PC-9 (cell line): ENCODE data around the gene TLK2. TPM values are rescaled to one million over a fixed set of nuclear protein-coding genes. Genes with fewer than 3 reads are reported as not detected.

Experiments used
- BruUV-seq: library from RNA; stranded (reverse); fragments of 400-500 nt; replicated peaks from 2 replicates; lab custom pipeline; 2021; lab: Mats Ljungman, UMichigan
- CTCF ChIA-PET: fragments of 300-600 bp; sonication (Branson Sonifier 250); formaldehyde crosslinking; loops from one replicate; lab custom pipeline; 2022; ENCODE audit warnings: antibody characterized with exemption; lab: Charles Lee
- POLR2A ChIA-PET: fragments of 300-600 bp; sonication (Branson Sonifier 250); formaldehyde crosslinking; loops from one replicate; lab custom pipeline; 2022; ENCODE audit warnings: antibody characterized with exemption; ENCODE audit not compliant: unreplicated experiment; lab: Charles Lee
- DNase-seq, 2 experiments: peaks; one replicate each; pipeline versions ENCODE4 v3.0.0 to v3.0.0-alpha.2; 2015 to 2022; ENCODE audit warnings: mixed read lengths in 1 of 2
- H2AFZ ChIP-seq: fragments of 200-600 bp; sonication (generic); 2 replicates; pipeline ENCODE4 v1.8.1; 2017; ENCODE audit warnings: antibody characterized with exemption
- H3F3A ChIP-seq: fragments of 200-600 bp; sonication (generic); 2 replicates; pipeline ENCODE4 v1.8.1; 2017; ENCODE audit warnings: antibody characterized with exemption, mild to moderate bottlenecking, low read depth; ENCODE audit not compliant: insufficient read depth
- H3K27ac ChIP-seq: fragments of 200-600 bp; sonication (generic); 2 replicates; pipeline ENCODE4 v1.6.1; 2016; ENCODE audit warnings: mixed run types
- H3K27me3 ChIP-seq: fragments of 200-600 bp; sonication (generic); 2 replicates; pipeline ENCODE4 v1.6.1; 2016; ENCODE audit warnings: low read depth, mixed run types; ENCODE audit not compliant: insufficient read depth
- H3K36me3 ChIP-seq: fragments of 200-600 bp; sonication (generic); 2 replicates; pipeline ENCODE4 v1.6.1; 2016; ENCODE audit warnings: low read depth, mixed run types
- H3K4me1 ChIP-seq: fragments of 200-600 bp; sonication (generic); replicated peaks from 2 replicates; pipeline ENCODE4 v1.6.1; 2016; ENCODE audit warnings: mixed run types; ENCODE audit not compliant: insufficient read depth
- H3K4me2 ChIP-seq: fragments of 200-600 bp; sonication (generic); 2 replicates; pipeline ENCODE4 v1.6.1; 2017; ENCODE audit warnings: mixed run types
- H3K4me3 ChIP-seq: fragments of 200-600 bp; sonication (generic); 2 replicates; pipeline ENCODE4 v1.6.1; 2016; ENCODE audit warnings: mixed run types
- H3K79me2 ChIP-seq: fragments of 200-600 bp; sonication (generic); 2 replicates; pipeline ENCODE4 v1.6.1; 2017; ENCODE audit warnings: low read depth, mixed run types
- H3K9me2 ChIP-seq: fragments of 200-600 bp; sonication (generic); 2 replicates; pipeline ENCODE4 v1.8.1; 2017; ENCODE audit warnings: mild to moderate bottlenecking; ENCODE audit not compliant: insufficient read depth
- H3K9me3 ChIP-seq: fragments of 200-600 bp; sonication (generic); 2 replicates; pipeline ENCODE4 v1.8.1; 2016; ENCODE audit warnings: low read depth; ENCODE audit not compliant: insufficient read depth
- H4K20me1 ChIP-seq: fragments of 200-600 bp; sonication (generic); 2 replicates; pipeline ENCODE4 v1.8.1; 2017; ENCODE audit not compliant: insufficient read depth
- CTCF ChIP-seq: fragments of 200-600 bp; sonication (generic); conservative IDR thresholded peaks from 2 replicates; pipeline ENCODE4 v1.6.1; 2017; ENCODE audit warnings: mixed run types, antibody characterized with exemption, mild to moderate bottlenecking, moderate library complexity
- EZH2 ChIP-seq: fragments of 200-600 bp; sonication (generic); IDR thresholded peaks from 2 replicates; pipeline ENCODE4 v1.8.0; 2017; ENCODE audit warnings: antibody characterized with exemption, low read depth
- intact Hi-C: fragments of 100-400 bp; cut with micrococcal nuclease; formaldehyde crosslinking; loops from one replicate; pipeline ENCODE4 v1.10.0; 2022; ENCODE audit not compliant: unreplicated experiment
- total RNA-seq: library from RNA; stranded (reverse); gene quantifications from 2 replicates; pipeline ENCODE4 v1.2.3, GENCODE V29; 2021

TLK2 gene
- total RNA-seq, 1 experiment from 2014 or later, result 40.7 TPM

GRCh38 chr17:62653826-62654761 lies 175.5 kb downstream of the TLK2 start:
- no peaks in the 10 kb centered on the region; the same call in 1 of the 2 replicates for H3K27me3 ChIP-seq
- TF ChIP-seq EZH2 (no peak), CTCF (no peak)
- H3K27ac ChIP-seq, result no peak overlapping the region
- no peak overlapping the region for H2AFZ ChIP-seq
- no peaks in the 10 kb centered on the region for H3K9me3 ChIP-seq
- H3K79me2 ChIP-seq, result no peaks in the 10 kb centered on the region
- ChIA-PET CTCF (interaction anchor here (0.6 kb wide), 1 partner anchor 694 kb away, joined by 3 read pairs; no protein-coding TSS in a partner anchor), POLR2A (no interaction called here)
- no peak for DNase-seq
- H3K4me3 ChIP-seq, result no peak overlapping the region
- no peaks in the 10 kb centered on the region for H3K36me3 ChIP-seq
- peaks cover 9% of the 10 kb centered on the region; the same call in 1 of the 2 replicates for H3K4me1 ChIP-seq
- H3K9me2 ChIP-seq, result no peaks in the 10 kb centered on the region
- no peak overlapping the region for H3K4me2 ChIP-seq
- no TSS peak for BruUV-seq
- H3F3A ChIP-seq, result no peaks in the 10 kb centered on the region
- H4K20me1 ChIP-seq, result no peaks in the 10 kb centered on the region
- intact Hi-C loops, result no loop called here

- POLR2A ChIA-PET, result no interaction called here
- intact Hi-C loops, result no loop called here
- H3F3A ChIP-seq, result no peaks in the 10 kb centered on the region
- CTCF ChIA-PET, result no interaction called here
- no peak overlapping the region for H3K27ac ChIP-seq
- no peak overlapping the region for H3K4me3 ChIP-seq
- no peak overlapping the region for H3K4me2 ChIP-seq
- TF ChIP-seq CTCF (no peak), EZH2 (no peak)
- no peak overlapping the region for H2AFZ ChIP-seq
- no peaks in the 10 kb centered on the region; the same call in 1 of the 2 replicates for H3K27me3 ChIP-seq
- no peaks in the 10 kb centered on the region for H3K79me2 ChIP-seq
- no peaks in the 10 kb centered on the region for H3K9me2 ChIP-seq
- H3K4me1 ChIP-seq, result peaks cover 9% of the 10 kb centered on the region; the same call in 1 of the 2 replicates
- H3K36me3 ChIP-seq, result no peaks in the 10 kb centered on the region
- no peaks in the 10 kb centered on the region for H4K20me1 ChIP-seq
- H3K9me3 ChIP-seq, result no peaks in the 10 kb centered on the region
- BruUV-seq, result no TSS peak
- DNase-seq, result no peak
Measured at GRCh38 chr17:62655656-62656055, 177.0 kb downstream of the TLK2 start.

- peaks cover 9% of the 10 kb centered on the region; the same call in 1 of the 2 replicates for H3K4me1 ChIP-seq
- H3K4me3 ChIP-seq, result no peak overlapping the region
- CTCF ChIA-PET, result no interaction called here
- no peak for TF ChIP-seq CTCF
- TF ChIP-seq EZH2, result no peak
- H3K27ac ChIP-seq, result no peak overlapping the region
- intact Hi-C loops, result no loop called here
- DNase-seq, result no peak
- no peaks in the 10 kb centered on the region for H3K36me3 ChIP-seq
- H3F3A ChIP-seq, result no peaks in the 10 kb centered on the region
- H2AFZ ChIP-seq, result no peak overlapping the region
- no peaks in the 10 kb centered on the region; the same call in 1 of the 2 replicates for H3K27me3 ChIP-seq
- POLR2A ChIA-PET, result interaction anchor here (0.7 kb wide), 1 partner anchor 17 kb away, joined by 7 read pairs; no protein-coding TSS in a partner anchor
- no peak overlapping the region for H3K4me2 ChIP-seq
- H3K9me3 ChIP-seq, result no peaks in the 10 kb centered on the region
- no peaks in the 10 kb centered on the region for H3K79me2 ChIP-seq
- no TSS peak for BruUV-seq
- no peaks in the 10 kb centered on the region for H3K9me2 ChIP-seq
- no peaks in the 10 kb centered on the region for H4K20me1 ChIP-seq
Measured at GRCh38 chr17:62656446-62656845, 177.8 kb downstream of the TLK2 start.
